Stimulated activated CD4-positive, alpha-beta T cell treated with anti-CD3 and anti-CD28 coated beads, Interleukin-12 subunit alpha, Interleukin-12 subunit beta, amount 100 ng/mL, for 48 hours (primary cell): ENCODE data around the gene RFK.
"Not testable (repeated sequence)": the region's sequence is repeated elsewhere in the genome, so short reads cannot be mapped to it uniquely, and the experiment has no call there.

Experiments
- DNase-seq, 3 donors: peaks; one replicate each; pipeline ENCODE4 v3.0.0-alpha.2; 2020; ENCODE audit warnings: low read depth in 2 of 3, low spot score in 1 of 3

The RFK gene

DNA sequence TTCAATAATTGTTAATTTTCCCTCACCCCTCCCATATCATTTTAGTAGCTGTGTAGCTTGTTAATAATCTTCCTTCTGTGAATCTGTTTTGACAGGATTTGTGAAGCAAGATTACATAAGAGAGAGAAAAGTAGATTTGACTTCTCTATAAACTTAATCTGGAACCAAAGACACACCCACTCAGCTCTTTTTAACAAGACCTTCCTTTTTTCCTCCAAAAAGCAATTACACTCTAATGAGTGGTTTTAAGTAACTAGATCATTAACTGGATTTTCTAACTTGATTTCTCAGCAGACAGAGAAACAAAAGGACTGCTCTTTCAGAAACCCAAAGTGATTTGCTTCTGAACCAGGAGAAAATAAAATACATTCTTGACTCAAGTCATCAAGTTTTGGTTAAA, 21.9 kb downstream of the RFK start:
- DNase-seq: no peak

DNA sequence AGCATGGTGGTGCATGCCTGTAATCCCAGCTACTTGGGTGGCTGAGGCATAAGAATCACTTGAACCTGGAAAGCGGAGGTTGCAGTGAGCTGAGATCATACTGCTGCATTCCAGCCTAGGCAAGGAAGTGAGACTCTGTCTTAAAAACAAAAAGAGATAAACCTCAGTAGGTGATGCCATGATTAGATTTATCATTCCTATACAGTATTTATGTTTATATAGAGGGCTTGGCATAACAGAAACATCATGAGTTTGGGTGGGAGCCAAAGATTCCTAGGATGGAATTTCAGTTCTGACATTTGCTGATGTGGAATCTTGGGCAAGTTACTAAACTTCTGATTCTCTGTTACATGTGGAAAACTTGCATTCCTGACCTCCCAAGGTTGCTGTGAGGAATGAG, 22.3 kb downstream of the RFK start:
- DNase-seq: no peak

DNA sequence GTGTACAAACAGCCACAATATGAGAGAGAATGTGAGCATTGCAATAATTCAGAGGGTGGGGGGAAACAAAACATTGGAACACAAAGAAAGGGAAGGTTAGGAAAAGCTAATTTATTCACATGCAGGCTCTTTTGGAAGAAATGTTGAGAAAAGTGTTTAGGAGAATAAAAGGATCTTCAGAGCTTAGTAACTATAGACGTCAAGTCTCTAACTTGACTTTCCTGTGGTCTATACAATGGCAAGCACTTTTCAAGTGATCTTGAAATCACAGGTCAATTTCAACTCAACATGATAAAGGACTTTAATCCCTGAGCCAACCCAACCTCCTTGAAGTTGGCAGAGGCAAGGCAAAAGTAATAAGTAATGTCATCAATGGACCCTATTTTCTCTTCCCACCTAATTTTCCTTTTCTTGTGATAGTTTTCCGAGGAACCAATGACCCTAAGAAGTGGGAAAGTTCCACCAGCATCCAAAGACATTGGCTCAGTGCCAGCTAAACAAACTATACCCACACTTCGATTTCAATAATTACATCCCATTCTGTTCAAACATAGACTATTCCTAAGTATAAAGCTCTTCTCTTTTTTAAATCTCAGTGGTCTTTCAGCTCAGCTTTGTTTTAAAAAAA, 23.7 kb downstream of the RFK start:
- DNase-seq: no peak

GRCh38 chr9:76369583-76369982, 24.6 kb downstream of the RFK start:
- no peak for DNase-seq

- DNase-seq: no peak
Measured at GRCh38 chr9:76366275-76366674, 28.0 kb downstream of the RFK start.

GRCh38 chr9:76365028-76365427, 29.2 kb downstream of the RFK start:
- DNase-seq: no peak

DNA sequence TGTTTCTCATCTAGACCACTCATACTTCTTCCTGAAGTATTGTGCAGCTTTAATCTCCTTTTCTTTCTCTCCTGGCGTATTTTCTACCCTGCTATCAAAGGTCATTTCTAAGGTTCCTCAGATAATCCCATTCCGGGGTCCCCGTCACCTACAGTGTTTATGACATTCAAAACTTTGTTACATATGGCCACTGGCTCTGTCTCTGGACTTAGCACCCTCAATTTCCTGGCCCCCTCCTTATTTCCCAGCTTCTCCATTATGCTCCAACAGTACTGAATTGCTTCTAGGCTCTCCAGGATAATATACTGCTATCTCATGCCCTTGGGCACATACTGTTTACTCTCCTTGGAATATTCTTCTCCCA, 31.2 kb downstream of the RFK start:
- no peak for DNase-seq

DNA sequence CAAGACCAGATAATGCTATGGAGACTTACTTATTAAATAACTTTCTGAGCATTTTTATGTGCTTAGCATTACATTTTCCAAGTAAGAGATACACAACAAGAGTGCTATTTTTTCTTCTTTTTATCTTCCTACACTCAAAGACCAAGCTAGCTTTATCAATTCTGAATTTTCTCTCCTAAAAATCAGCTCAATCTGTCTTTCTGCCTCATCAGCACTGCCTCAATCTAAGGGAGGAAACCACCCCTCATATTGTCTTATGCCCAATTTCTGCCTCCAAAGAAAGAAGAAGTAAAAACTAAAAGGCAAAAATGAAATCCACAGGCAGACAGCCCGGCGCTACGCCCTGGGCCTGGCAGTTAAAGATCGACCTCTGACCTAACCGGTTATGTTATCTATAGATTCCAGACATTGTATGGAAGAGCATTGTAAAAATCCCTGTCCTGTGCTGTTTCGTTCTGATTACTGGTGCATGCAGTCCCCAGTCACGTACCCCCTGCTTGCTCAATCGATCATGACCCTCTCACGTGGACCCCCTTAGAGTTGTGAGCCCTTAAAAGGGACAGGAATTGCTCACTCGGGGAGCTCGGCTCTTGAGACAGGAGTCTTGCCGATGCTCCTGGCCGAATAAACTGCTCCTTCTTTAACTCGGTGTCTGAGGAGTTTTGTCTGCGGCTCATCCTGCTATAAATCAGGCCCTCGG, 31.7 kb downstream of the RFK start:
- DNase-seq: not testable (repeated sequence)

- no peak for DNase-seq
Measured at GRCh38 chr9:76359766-76360165, 34.5 kb downstream of the RFK start.

DNA sequence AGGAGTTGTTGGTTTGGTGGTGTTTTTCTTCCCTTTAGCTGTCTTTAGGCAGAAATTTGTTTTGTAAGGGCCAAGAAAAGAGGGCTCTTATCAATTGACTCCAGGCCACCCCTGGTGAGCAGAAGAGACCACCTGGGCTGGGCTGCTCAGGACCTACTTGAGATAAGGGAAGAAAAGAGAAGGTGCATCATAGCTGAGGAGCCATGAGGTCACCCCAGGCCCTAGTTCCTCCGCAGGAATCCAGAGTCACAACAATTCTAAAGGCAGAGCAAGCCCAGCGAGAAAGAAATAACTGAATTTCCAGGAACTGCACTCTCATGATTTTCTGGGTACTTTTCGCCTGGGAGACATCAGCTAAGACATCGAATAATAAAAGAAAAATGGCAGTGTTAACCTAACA, 34.9 kb downstream of the RFK start:
- no peak for DNase-seq

GRCh38 chr9:76358628-76359280, 35.5 kb downstream of the RFK start:
- no peak for DNase-seq

- DNase-seq: no peak
Measured at GRCh38 chr9:76357555-76357954, 36.7 kb downstream of the RFK start.

GRCh38 chr9:76355886-76356285, 38.3 kb downstream of the RFK start:
- no peak for DNase-seq

GRCh38 chr9:76354221-76354620, 40.0 kb downstream of the RFK start:
- DNase-seq: no peak

- DNase-seq: no peak
Measured at GRCh38 chr9:76353280-76353679, 40.9 kb downstream of the RFK start.

DNA sequence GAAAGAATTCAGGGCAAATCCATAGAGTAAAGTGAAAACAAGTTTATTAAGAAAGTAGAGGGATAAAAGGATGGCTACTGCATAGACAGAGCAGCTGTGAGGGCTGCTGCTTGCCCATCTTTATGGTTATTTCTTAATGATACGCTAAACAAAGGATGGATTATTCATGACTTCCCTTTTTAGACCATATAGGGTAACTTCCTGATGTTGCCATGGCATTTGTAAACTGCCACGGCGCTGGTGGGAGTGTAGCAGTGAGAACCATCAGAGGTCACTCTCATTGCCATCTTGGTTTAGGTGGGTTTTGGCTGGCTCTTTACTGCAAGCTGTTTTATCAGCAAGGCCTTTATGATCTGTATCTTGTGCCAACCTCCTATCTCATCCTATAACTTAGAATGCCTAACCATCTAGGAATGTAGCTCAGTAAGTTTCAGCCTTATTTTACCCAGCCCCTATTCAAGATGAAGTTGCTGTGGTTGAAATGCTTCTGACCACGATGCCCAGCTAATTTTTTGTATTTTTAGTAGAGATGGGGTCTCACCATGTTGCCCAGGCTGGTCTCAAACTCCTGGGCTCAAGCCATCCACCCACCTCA, 42.1 kb downstream of the RFK start:
- no peak for DNase-seq

DNA sequence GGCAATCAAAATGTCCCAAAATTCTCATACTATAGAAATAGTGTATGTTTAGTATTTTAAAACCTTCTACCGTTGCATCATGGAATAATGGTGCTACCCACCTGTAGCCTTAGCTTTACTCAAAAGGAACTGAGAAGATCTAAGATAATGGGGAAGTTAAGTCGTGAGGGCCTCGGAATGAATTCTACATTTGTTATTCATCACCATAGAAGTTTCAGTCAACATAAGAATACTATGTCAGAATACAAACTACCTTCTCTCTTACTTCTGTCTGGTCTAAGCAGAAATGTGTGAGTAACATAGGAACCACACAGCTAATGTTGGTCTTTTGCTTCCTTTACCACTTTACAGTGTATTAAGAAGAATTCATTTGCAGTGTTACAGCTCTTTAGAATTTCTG, 43.2 kb downstream of the RFK start:
- DNase-seq: no peak

DNA sequence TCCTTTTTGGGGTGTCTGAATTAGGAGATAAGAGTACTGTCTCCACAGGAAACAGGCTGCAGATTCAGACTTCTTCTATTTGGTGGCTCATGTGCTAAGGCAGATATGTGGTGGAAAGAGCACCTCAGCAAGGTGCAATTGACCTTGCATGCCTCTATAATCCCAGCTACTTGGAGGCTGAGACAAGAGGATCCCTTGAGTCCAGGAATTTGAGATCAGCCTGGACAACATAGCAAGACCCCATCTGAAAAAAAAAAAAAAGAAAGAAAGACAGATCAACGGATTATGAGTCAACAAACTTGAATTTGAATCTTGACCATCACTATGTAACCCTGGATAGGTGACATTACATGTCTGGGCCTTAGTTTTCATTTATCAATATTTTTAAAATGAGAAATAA, 44.4 kb downstream of the RFK start:
- DNase-seq: no peak

DNA sequence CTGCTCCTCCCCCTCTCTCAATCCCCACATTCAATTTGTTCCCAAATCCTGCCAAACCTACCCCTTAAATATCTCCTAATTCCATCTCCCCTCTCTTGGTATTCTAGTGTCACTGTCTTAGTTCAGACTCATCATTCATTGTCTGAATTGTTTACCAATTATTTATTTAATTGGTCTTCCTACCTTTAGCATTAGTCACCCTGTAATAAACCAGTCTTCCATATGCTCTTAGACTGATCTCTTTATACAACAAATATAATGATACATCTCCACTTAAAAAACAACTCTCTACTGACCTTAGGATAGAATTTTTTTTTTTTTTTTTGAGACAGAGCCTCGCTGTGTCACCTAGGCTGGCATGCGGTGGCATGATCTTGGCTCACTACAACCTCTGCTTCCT, 51.4 kb downstream of the RFK start:
- no peak for DNase-seq

- DNase-seq: no peak
Measured at GRCh38 chr9:76342201-76342600, 52.0 kb downstream of the RFK start.

DNA sequence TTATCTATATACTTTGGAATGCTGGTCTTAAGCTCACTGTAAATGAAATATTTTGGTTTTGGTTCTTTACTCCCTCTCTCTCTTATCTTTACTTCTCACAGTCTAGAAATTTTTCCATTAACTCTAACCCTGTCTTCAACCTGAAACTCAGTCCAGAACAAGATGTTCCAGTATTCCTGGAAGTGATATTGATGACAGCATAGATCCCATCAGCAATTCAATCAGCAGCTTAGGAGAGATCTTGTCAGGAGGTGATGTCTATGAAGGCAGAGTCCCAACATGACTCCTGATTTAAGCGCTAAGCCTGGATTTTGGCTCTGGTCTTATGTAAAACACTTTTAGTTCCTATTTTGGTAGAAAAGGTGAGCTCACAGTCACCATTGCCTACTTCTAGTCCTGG, 52.6 kb downstream of the RFK start:
- DNase-seq: no peak

GRCh38 chr9:76338418-76338817, 55.8 kb downstream of the RFK start:
- no peak for DNase-seq
